Stimulated activated CD4-positive, alpha-beta T cell treated with anti-CD3 and anti-CD28 coated beads, Interleukin-12 subunit alpha, Interleukin-12 subunit beta, amount 100 ng/mL, for 24 hours (primary cell): ENCODE data around the gene LNX2.

Experiments used
- DNase-seq, 2 experiments: peaks; one replicate each; pipeline ENCODE4 v3.0.0-alpha.2; 2020; ENCODE audit warnings: low read depth in 2 of 2

LNX2 gene

GRCh38 chr13:27562457-27562856, 57.9 kb downstream of the LNX2 start:
- no peak for DNase-seq

- DNase-seq: no peak
These were observed 60.6 kb downstream of the LNX2 start for GRCh38 chr13:27559719-27560118.

GRCh38 chr13:27556109-27556508, 64.2 kb downstream of the LNX2 start:
- no peak for DNase-seq

GRCh38 chr13:27551562-27551961, 68.8 kb downstream of the LNX2 start:
- DNase-seq: no peak

- DNase-seq: no peak
These were observed 70.8 kb downstream of the LNX2 start for GRCh38 chr13:27549406-27549981.

- DNase-seq: no peak
These were observed 78.1 kb downstream of the LNX2 start for GRCh38 chr13:27542220-27542619.

GRCh38 chr13:27541386-27541785, 78.9 kb downstream of the LNX2 start:
- DNase-seq: no peak

- DNase-seq: no peak
These were observed 83.8 kb downstream of the LNX2 start for GRCh38 chr13:27536361-27537101.

GRCh38 chr13:27535546-27535945, 84.8 kb downstream of the LNX2 start:
- DNase-seq: no peak

- no peak for DNase-seq
These were observed 85.3 kb downstream of the LNX2 start for GRCh38 chr13:27534981-27535380.

- DNase-seq: no peak
These were observed 86.0 kb downstream of the LNX2 start for GRCh38 chr13:27534108-27534980.

GRCh38 chr13:27533155-27533643, 87.1 kb downstream of the LNX2 start:
- peak in 1 of 2 experiments; percentile 33 for DNase-seq

- DNase-seq: no peak
These were observed 91.4 kb downstream of the LNX2 start for GRCh38 chr13:27528908-27529307.

GRCh38 chr13:27526516-27526915, 93.8 kb downstream of the LNX2 start:
- DNase-seq: no peak

GRCh38 chr13:27524981-27525975, 95.1 kb downstream of the LNX2 start:
- no peak for DNase-seq

- DNase-seq: no peak
These were observed 96.8 kb downstream of the LNX2 start for GRCh38 chr13:27523346-27524073.

GRCh38 chr13:27522847-27523246, 97.5 kb downstream of the LNX2 start:
- no peak for DNase-seq

- DNase-seq: no peak
These were observed 104.2 kb downstream of the LNX2 start for GRCh38 chr13:27516103-27516502.

- DNase-seq: no peak
These were observed 110.2 kb downstream of the LNX2 start for GRCh38 chr13:27510082-27510481.

- no peak for DNase-seq
These were observed 111.5 kb downstream of the LNX2 start for GRCh38 chr13:27508802-27509201.

- no peak for DNase-seq
These were observed 114.5 kb downstream of the LNX2 start for GRCh38 chr13:27505792-27506191.
